ENCODE data around the gene LRP5. TPM values are rescaled to one million over a fixed set of nuclear protein-coding genes. Genes with fewer than 3 reads are reported as not detected.

Gene LRP5
- total RNA-seq, 1 donor from 2014 or later, result 28.0 TPM

DNA sequence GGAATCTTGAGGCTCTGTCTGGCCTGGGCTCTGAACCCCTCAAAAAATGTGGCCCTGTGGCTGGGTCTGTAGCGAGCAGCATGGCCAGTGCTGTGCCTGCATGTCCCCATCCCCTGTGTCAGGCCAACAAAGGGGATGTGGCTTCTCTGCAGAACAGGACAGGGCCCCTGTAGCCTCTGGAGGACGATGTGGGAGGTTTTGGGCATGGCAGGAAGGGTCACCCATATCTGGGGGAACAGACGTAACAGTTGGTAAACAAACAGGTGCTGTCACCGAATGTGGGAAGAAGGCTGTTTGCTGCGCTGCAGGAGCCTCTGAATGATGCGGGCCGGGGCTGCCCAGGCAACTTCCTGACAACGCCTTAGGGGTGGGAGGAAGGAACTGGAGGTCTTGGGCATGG, 35.0 kb downstream of the LRP5 start:
- DNase-seq, result no peak

DNA sequence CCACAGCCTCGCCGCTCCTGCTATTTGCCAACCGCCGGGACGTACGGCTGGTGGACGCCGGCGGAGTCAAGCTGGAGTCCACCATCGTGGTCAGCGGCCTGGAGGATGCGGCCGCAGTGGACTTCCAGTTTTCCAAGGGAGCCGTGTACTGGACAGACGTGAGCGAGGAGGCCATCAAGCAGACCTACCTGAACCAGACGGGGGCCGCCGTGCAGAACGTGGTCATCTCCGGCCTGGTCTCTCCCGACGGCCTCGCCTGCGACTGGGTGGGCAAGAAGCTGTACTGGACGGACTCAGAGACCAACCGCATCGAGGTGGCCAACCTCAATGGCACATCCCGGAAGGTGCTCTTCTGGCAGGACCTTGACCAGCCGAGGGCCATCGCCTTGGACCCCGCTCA, 35.5 kb downstream of the LRP5 start:
- DNase-seq, result no peak

DNA sequence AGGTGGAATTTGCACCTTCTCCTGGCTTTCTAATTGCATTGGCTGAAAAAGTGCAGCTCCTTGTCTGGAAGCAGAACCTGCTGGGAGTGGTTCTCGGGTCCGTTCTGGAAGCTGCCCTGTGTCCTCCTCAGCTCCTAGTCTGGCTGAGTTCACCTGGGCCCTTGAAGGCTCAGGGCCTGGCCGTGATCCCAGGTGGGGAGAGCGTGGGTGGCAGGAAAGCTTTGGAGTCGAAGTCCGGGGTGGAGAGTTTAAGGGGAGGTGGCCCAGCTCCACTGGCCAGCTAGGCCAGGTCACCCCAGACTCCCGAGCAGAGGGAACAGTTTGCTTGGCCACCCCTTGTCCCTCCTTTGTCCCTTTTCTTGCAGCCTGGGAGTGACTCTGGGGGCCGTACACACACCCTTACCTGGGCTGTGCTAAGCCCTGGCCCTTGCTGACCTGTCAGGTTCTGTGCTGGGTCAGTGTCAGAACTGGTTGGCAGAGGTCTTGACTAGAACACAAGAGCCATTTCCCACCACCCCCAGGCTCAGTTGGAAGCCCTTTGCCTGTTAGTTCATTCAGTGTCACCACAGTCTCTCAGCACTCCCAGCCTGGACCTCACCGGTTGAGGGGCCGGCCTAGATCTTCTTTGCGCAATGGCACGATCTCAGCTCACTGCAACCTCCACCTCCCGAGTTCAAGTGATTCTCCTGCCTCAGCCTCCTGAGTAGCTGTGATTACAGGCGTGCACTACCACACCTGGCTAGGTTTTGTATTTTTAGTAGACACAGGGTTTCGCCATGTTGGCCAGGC, 37.3 kb downstream of the LRP5 start:
- no peak for DNase-seq

DNA sequence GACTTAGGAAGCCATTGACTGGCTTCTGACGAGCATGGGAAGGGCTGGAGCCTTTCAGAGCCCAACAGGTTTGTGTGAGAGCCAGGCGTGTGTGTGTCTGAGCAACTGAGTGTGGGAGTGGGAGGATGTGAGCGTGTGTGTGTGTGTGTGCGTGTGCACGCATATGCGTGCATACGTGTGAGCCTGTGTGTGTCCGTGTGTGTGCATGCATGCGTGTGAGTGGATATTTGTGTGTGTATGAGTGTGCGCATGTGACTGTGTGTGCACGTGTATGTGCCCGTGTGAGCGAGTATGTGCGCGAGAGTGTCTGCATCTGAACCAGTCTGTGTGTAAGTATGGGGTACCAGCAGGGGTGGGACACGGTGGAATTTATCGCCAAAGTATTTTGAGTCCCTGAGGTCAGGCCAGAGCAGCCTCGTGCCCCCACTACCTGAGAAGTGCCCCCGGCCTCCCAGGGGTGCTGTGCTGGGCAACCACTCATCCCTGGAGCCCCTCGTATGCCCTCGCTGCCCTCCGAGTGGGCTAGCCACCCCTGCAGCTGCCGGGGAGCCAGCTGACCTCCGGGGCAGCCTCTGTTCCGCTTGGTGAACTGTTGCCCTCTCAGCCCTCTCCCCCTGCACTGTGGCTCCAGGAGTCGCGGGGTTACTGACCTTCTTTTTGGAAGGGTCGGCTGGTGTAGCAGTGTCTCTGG, 38.5 kb downstream of the LRP5 start:
- DNase-seq, result no peak

DNA sequence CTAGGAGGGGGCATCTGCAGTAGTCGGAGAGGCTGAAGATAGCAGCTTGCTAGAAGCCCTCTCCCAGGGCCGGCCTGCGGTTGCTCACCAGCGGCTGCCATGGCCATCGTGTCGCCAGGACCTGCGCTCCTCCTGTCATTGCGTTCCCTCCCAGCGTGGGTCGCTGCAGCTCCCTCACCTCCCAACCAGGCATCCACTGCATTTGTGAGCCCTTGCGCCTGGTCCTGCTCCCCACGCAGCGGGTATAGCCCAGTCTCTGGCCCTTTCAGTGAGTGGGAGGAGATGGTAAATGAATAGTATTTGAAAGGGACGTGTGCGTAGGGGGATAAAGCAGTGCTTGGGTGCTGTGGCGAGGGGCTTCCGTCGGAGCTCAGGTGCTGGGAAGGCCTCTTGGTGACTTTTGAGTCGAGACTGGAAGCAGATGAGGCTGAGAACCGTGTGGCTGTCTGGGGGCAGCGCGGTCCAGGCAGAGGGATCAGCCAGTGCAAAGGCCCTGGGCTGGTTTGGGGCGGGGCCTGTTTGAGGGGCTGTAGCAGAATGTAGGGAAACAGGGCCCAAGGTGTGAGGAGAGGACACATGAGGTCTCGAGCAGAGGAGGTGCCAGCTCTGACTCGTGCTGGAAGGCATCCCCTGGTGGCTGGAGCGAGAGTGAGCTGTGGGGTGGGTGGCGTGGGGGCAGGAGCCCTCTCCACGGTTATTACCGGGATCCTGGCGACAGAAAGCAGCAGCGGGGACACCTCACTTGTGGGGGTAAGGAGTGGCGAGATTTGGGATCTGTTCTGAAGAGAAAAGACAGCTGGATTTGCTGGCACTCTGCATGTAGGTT, 39.3 kb downstream of the LRP5 start:
- no peak for DNase-seq

DNA sequence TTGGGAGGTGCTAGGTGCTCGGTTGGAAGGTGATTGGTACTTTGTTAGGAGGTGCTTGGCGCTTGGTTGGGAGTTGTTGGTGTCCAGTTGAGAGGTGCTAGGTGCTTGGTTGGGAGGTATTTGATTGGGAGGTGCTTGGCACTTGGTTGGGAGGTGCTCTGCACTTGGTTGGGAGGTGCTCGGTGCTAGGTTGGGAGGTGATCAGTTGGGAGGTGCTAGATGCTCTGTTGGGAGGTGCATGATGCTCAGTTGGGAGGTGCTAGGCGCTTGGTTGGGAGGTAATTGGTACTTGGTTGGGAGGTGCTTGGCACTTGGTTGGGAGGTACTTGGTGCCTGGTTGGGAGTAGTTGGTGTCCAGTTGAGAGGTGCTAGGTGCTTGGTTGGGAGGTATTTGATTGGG, 40.2 kb downstream of the LRP5 start:
- DNase-seq, result no peak

DNA sequence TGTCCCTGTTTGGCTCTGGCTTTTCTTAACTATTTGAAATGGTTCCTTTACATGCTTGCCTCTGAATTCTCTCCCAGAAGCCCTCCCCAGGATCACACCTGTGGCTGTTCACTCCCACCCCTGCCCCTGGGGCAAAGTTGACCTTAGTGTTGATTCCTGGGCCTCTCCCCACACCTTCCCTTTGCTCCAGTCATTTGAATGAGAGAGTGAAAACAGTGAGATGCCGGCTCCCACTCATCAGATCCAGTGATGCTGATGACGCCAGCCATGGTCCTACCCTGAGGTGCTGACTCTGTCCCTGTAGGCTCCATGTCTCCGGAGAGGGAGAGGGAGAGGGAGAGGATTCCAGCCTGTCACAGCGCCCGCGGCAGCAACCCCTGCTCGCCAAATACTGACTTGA, 40.7 kb downstream of the LRP5 start:
- DNase-seq, result no peak

DNA sequence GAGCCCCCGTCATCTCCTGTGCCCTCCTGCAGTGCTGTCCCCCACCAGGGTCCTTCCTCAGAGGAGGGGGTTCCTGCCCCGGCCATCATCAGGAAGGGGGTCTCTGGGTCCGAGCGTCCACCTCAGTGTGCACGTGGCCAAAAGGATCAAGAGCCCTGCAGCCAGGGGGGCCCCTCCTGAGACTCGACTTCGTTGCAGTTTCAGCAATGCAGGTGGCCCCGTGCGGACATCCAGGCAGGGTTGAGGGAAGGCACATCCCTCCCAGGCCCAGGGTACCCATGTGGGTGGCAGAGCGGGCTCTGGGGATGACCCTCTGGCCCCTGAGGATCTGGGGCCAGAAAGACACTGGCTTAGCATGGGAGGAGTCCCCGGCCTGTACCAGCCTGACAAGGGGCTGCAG, 41.3 kb downstream of the LRP5 start:
- DNase-seq, result no peak

DNA sequence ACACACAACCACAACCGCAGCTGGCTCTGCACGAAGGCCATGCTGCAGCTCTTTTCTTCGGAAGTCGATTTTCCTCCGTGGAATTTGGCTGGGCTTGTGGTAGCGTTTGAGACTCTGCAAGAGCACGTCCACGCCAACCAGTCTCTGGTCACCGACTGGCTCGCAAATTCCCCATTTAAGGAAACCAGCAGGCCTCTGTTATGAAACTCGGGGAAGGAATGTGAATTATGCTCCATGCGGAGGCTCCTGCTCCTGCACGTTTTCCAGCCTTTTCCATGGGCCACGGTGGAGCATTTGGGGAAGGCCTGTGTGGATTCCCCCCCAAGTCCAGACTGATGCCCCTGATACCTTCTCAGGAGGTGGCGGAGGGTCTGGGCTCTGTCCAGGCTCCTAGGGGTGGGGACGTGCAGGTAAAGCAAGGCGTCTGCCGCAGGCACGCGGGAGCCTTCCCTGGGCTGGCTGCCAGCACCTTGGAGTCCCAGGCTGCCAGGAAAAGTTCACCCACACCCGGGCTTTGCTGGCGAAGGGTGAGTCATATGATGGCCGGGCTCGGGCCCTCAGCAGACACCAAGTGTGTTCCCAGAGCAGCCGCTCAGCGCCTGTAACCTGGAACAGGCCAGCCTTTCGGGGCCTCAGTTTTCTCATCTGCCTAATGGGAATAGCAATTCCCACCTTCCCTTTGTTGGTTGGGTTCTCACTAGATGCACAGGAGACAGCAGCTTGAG, 41.9 kb downstream of the LRP5 start:
- DNase-seq, result no peak

DNA sequence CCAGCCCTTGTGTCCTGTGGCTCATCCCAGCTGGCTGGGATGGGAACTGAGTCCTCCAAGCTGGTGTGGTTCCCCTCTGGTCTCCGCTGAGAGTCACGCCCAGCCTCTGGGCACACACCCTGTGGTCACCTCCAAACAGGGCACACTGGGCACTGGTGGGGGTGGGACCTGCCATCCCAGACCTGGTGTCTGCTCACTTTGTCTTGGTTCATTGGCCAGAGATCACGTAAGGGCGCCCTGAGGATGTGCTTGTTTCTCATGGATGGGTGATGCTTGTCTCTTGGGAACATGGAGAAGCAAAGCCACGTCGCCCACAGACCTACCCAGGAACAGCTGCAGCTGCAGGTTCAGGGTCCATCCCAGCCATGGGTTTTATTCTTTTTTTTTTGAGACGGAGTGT, 43.1 kb downstream of the LRP5 start:
- no peak for DNase-seq

DNA sequence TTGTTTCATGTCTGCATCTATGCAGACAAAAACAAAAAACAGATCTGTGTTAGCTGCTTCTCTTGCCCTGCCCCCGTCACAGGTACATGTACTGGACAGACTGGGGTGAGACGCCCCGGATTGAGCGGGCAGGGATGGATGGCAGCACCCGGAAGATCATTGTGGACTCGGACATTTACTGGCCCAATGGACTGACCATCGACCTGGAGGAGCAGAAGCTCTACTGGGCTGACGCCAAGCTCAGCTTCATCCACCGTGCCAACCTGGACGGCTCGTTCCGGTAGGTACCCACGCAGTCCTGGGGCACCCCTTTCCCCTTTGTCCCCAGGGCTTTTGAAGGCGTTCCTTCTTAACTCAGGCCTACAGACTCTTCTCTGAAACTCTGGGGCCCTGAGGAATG, 45.2 kb downstream of the LRP5 start:
- DNase-seq, result no peak

DNA sequence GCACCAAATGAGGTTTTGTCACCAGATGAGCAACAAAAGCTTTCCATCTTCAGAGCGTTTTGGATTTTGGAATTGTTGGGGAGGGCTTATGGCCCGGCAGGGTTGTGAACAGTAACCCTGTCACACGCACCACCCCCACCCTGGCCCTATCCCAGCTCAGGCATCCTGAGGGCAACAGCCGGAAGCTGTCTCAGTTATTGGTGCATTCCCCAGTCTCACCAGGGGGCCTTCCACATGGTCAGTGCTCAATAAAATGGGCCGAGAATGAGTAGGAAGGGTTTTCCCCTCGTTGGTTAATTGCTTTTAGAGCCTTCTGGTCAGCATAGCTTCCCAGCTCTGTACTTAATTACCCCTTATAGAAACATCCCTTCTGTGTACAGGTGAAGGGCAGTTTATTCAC, 46.0 kb downstream of the LRP5 start:
- DNase-seq, result no peak

DNA sequence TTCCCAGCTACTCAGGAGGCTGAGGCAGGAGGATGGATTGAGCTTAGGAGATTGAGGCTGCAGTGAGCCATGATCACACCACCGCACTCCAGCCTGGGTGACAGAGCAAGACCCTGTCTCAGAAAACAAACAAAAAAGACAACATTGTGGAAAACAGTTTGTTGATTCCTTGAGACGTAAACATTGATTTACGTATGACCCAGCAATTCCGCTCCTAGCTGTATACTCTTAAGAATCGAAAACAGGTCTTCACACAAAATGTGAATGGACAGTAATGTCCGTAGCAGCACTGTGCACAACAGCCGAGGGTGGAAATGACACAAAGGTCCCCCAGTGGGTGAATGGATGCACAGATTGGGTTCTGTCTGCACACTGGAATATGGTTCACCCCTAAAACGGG, 49.3 kb downstream of the LRP5 start:
- DNase-seq, result no peak

DNA sequence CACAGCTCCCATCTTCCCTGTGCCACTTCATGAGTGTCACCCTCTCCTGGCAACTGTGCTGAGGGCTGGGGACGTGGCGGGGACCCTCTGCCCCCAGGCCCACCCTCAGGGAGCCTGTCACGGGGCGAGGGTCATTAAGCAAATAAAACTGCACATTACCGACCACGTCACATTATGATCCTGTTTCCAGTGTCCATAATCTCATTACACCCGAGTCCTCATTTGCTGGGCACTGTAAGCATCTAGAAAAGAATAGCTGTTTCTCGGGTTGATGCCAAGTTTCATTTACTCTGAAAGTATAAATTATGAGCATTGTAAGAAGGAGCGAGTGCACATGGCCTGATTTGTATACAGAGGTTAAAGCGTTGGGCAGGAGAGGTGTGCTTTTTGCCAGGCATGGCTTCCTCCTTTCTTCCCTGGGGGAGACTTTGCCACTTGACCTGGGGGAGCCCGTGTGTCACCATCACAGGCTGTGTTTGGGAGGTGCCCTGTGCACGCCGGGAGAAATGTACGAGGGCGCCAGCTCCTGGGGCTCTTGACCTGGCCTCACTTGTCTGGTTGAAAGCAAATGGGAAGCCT, 50.5 kb downstream of the LRP5 start:
- DNase-seq, result no peak

DNA sequence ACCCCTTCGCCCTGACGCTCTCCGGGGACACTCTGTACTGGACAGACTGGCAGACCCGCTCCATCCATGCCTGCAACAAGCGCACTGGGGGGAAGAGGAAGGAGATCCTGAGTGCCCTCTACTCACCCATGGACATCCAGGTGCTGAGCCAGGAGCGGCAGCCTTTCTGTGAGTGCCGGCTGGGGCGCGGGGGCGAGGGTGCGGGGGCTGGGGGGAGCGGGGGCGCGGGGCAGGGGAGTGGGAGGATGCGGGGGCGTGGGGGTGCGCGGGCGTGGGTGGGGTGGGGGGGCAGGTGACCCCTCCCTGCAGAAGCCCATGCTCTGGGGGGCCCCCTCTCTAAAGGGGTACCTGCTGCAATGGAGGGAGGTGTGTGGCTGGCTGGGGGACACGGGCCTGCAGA, 51.4 kb downstream of the LRP5 start:
- DNase-seq, result no peak

DNA sequence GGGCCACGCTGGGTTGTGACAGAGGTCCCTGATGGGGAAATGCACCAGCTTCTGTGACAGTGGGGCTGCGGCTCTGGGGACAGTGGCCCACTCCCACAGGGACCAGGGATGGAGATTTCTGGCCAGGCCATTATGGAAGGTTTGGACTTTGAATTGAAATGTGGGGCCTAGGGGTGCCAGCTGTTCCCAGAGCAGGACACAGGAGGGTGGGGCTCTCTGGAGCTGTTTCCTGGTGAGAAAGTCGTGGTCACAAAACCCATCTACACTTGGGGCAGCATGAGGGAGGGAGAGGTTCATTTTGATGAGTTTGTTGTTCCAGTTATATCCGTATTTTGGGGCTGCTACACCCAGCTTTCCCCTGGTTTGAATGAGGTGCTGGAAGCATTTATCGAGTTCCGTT, 52.2 kb downstream of the LRP5 start:
- DNase-seq, result no peak

DNA sequence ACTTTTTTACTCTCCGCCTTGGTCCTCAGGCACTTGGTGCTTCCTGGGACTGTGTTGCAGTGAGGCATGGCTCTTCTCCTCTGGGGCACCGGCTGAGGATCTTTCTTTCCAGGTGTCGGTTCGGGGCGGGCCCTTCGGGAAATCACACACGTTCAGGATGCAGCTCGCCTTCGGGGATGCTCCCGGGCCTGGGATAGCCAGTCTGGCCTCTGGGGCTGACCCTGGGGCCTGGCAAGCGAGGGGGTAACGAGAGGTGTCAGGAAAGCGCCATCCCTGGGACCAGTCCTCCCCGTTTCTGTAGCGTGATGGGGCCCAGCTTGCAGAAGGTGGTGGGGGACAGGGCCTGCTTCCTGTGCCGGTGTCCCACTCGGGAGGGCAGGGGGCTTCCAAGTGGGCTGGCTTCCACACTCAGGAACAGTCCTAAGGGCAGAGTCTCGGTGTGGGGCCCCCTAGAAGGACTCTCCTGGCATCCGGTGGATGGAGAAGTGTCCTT, 53.6 kb downstream of the LRP5 start:
- DNase-seq, result no peak

DNA sequence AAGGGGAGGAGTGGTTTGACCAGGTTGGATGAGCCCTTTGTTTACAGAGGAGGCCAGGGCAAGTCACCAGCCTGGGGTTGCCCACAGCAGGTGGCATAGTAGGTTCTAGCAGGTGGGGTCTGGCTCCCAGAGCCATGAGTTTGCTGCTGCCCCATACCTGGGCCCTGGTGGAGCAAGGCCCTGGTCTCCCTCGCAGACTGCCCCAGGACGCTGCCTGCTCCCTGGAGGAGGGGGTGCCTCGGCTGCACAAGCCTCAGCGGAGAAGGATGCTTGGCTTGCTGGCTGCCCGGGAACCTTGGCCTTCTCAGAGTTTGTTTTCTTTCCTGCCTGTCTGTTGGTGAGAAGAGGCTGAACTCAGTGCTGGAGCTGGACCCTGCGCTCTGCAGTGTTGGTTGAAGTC, 54.9 kb downstream of the LRP5 start:
- DNase-seq, result no peak

DNA sequence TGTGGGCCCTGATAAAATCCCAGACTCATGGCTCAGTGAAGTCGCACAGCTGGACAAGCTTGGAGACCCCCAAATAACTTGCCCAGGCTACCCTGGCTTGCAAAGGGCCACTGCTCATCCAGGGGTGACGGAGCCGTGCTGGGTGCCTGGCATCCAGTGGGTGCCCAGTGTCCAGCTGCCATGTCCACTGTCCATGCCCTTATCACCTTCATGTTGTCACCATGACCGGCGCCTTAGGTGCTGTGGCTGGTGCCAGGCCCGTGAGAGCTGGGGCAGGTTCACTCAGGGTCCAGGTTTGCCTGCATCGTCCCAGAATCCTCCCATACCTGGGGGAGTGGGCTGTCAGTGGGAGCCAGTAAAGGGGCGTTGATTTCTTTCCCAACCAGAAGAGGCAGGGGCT, 57.4 kb downstream of the LRP5 start:
- DNase-seq, result no peak

DNA sequence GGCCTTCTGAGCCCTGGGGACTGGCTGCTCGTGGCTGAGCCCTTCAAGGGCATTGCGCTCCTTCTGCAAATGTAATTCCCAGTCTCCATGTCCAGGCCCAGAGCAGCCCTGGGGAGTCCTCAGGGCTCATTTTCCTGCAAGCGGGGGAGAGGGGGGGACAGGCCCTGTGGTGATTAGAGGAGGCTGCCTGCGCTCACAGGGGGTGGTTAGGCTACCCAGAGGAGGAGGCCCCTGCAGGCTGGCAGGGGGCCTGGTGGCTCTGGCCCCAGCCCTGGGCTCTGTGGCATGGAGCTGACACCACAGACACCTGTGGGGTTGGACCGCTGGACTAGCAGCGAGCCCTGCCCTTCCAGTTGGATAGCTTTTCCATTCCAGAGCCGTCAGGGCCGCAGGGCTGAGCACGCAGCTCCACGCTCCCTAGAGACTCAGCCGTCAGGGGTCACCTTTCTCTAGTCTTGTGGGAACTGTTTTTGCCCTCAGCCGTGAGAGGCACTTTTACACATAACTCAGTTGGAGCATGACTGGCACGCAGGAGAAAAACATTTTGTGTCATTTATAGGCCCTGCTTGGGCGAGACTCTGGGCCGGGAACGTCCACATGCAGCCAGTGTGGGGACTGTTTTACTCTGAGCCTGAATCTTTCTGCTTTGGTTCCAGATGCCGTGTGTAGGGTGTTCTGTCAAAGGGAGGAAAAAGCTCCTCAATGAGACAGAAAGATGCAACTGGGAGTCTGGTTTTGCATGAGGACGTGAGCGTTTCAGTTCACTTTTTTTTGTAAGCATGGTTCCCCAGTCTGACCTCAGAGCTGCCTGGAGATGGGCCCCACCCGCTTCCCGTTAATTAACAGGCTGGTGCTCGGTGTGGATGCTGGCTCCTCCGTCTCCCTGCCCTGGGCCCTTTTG, 58.1 kb downstream of the LRP5 start:
- DNase-seq, result no peak
